ENCODE data around the gene ZFP3. TPM values are rescaled to one million over a fixed set of nuclear protein-coding genes. Genes with fewer than 3 reads are reported as not detected.
"Not testable (repeated sequence)": the region's sequence is repeated elsewhere in the genome, so short reads cannot be mapped to it uniquely, and the experiment has no call there.

ZFP3 gene
- total and polyA plus RNA-seq, 2 of the 4 experiments (the other 2 are of a cell fraction) = 0.54 to 0.75 TPM

- H3K4ac ChIP-seq (ENCODE audit: low read depth, low read length); H4K20me1 ChIP-seq (ENCODE audit: insufficient read depth, low read length); H2AK5ac ChIP-seq (ENCODE audit: low read depth, low read length); H2AK9ac ChIP-seq (replicated peaks; ENCODE audit: low read depth, low read length, poor library complexity); intact Hi-C loops (cut with micrococcal nuclease); POLR2A ChIA-PET (ENCODE audit: unreplicated experiment); H3K18ac ChIP-seq (ENCODE audit: low read depth, low read length); H2BK5ac ChIP-seq (ENCODE audit: low read depth, low read length, poor library complexity, severe bottlenecking); H3K14ac ChIP-seq (replicated peaks; ENCODE audit: low read depth, low read length); H4K5ac ChIP-seq (ENCODE audit: low read depth, low read length); DNase-seq; H3K4me2 ChIP-seq (ENCODE audit: low read depth, low read length); H3K27ac ChIP-seq (ENCODE audit: insufficient read depth, low read length); dilution Hi-C loops (cut with HindIII; ENCODE audit: low sequenced_read_pairs, unreplicated experiment); H4K8ac ChIP-seq (ENCODE audit: low read depth in 2 of 2, low read length in 2 of 2); H3K36me3 ChIP-seq (ENCODE audit: control insufficient read depth, insufficient read depth, low read length); H2BK120ac ChIP-seq (ENCODE audit: low read depth, low read length); H3K9ac ChIP-seq (ENCODE audit: low read depth, low read length); BruUV-seq (replicated peaks); H2BK15ac ChIP-seq (ENCODE audit: low read depth, low read length); H4K91ac ChIP-seq (ENCODE audit: insufficient read depth, low read depth, low read length); in situ Hi-C loops (cut with MboI; ENCODE audit: low sequenced_read_pairs); H3K56ac ChIP-seq (ENCODE audit: extremely low read depth, insufficient read depth, low read length); H3K9me3 ChIP-seq (ENCODE audit: control insufficient read depth, insufficient read depth, low read length); H3K4me3 ChIP-seq (ENCODE audit: insufficient read depth, low read depth, low read length); H2BK20ac ChIP-seq (ENCODE audit: low read depth, low read length); H3K4me1 ChIP-seq (ENCODE audit: control insufficient read depth, insufficient read depth, low read length); H2AFZ ChIP-seq (replicated peaks; ENCODE audit: low read length, poor library complexity); H3K9me1 ChIP-seq (ENCODE audit: insufficient read depth, low read length); H3K23ac ChIP-seq (ENCODE audit: low read depth, low read length); H3K79me1 ChIP-seq (ENCODE audit: low read depth in 1 of 2, low read length in 2 of 2); CTCF ChIA-PET; ATAC-seq (ENCODE audit: low read depth): not testable (repeated sequence)
- peaks cover 13% of the 10 kb centered on the region for H3K27me3 ChIP-seq (ENCODE audit: control insufficient read depth, insufficient read depth, low read length)
- WGBS, 2 experiments (ENCODE audit: extremely low coverage in 2 of 2, insufficient read length in 1 of 2) = no CpG with 5 or more reads among the region's 5 CpGs
Measured at GRCh38 chr17:5130687-5131086, 52.4 kb downstream of the ZFP3 start.
